WTC11 (cell line): ENCODE data around the gene ABR.

ENCODE experiments used
- CTCF ChIP-seq: fragments of 200-600 bp; IDR thresholded peaks from 2 replicates; pipeline ENCODE4 v1.8.0; 2022; ENCODE audit warnings: antibody characterized with exemption
- HMGXB4 ChIP-seq: sonication (generic); formaldehyde crosslinking; IDR thresholded peaks from 2 replicates; pipeline ENCODE4 v1.8.1; 2023; ENCODE audit warnings: mild to moderate bottlenecking, moderate library complexity, missing genetic modification reagents
- NR2C2 ChIP-seq: sonication (generic); formaldehyde crosslinking; IDR thresholded peaks from 2 replicates; pipeline ENCODE4 v1.8.0; 2022; ENCODE audit warnings: mild to moderate bottlenecking, missing genetic modification reagents
- USF1 ChIP-seq: sonication (generic); formaldehyde crosslinking; IDR thresholded peaks from 2 replicates; pipeline ENCODE4 v1.8.0; 2022; ENCODE audit warnings: mild to moderate bottlenecking, missing genetic modification reagents

- no peak for TF ChIP-seq CTCF
- TF ChIP-seq USF1 = no peak
- no peak for TF ChIP-seq HMGXB4 (CRISPR knock-in tag)
- no peak for TF ChIP-seq NR2C2 (CRISPR knock-in tag)
These were observed 22.5 kb upstream of the ABR start for GRCh38 chr17:1202291-1202690.
